Liver (tissue), 3 donors: ENCODE results near the gene MYO9A.

Experiments
- EGR1 ChIP-seq, 2 donors: IDR thresholded peaks; 2 replicates each; pipeline ENCODE4 v1.6.1; 2016 to 2018; ENCODE audit warnings: antibody characterized with exemption in 2 of 2, low read depth in 2 of 2
- FOXA1 ChIP-seq: IDR thresholded peaks from 2 replicates; pipeline ENCODE4 v1.6.1; 2016; ENCODE audit warnings: antibody characterized with exemption
- HNF4A ChIP-seq, 2 donors: conservative IDR thresholded peaks; 2 replicates each; pipeline ENCODE4 v1.6.1; 2016; ENCODE audit warnings: antibody characterized with exemption in 2 of 2, mild to moderate bottlenecking in 2 of 2
- HNF4G ChIP-seq: IDR thresholded peaks from 2 replicates; pipeline ENCODE4 v1.6.1; 2016; ENCODE audit warnings: antibody characterized with exemption
- JUND ChIP-seq, 2 donors: IDR thresholded peaks; 2 replicates each; pipeline ENCODE4 v1.6.1; 2016; ENCODE audit warnings: antibody characterized with exemption in 2 of 2
- RAD21 ChIP-seq, 2 donors: IDR thresholded peaks; 2 replicates each; pipeline ENCODE4 v1.6.1; 2016; ENCODE audit warnings: antibody characterized with exemption in 2 of 2, mild to moderate bottlenecking in 2 of 2
- SP1 ChIP-seq: IDR thresholded peaks from 2 replicates; pipeline ENCODE4 v1.6.1; 2018; ENCODE audit warnings: antibody characterized with exemption, mild to moderate bottlenecking
- TAF1 ChIP-seq: conservative IDR thresholded peaks from 2 replicates; pipeline ENCODE4 v1.6.1; 2016; ENCODE audit warnings: antibody characterized with exemption, mild to moderate bottlenecking
- YY1 ChIP-seq: IDR thresholded peaks from 2 replicates; pipeline ENCODE4 v1.6.1; 2016; ENCODE audit warnings: antibody characterized with exemption, mild to moderate bottlenecking
- TF ChIP-seq, protein P1 (sequence below): IDR thresholded peaks from 2 replicates; pipeline ENCODE4 v1.6.1; 2016; ENCODE audit warnings: antibody characterized with exemption, mild to moderate bottlenecking
- TF ChIP-seq, protein P2 (sequence below): fragments of 150-350 bp; IDR thresholded peaks from 2 replicates; pipeline ENCODE4 v1.5.1; 2017; ENCODE audit warnings: improper control_type of control experiment, low read depth, low read length; ENCODE audit not compliant: missing input control
- TF ChIP-seq, protein P3 (sequence below): IDR thresholded peaks from 2 replicates; pipeline ENCODE4 v1.6.1; 2016; ENCODE audit warnings: antibody characterized with exemption
- donor health status: healthy.
- donor health status: healthy.

DNA sequence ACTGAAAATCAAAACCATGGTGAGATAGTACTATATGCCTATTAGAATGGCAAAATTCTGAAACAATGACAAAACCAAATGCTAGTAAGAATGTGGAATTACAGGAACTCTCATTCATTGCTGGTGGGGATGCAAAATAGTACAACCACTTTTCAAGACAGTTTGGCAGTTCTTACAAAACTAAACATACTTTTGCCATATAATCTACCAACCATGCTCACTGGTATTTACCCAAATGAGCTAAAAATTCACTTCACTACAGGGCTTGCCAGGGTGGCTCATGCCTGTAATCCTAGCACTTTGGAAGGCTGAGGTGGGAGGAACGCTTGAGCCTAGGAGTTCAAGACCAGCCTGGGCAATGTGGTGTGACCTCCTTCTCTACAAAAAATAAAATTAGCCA lies 40.0 kb downstream of the MYO9A start:
- TF ChIP-seq TAF1 = no peak
- TF ChIP-seq, protein P1, sequence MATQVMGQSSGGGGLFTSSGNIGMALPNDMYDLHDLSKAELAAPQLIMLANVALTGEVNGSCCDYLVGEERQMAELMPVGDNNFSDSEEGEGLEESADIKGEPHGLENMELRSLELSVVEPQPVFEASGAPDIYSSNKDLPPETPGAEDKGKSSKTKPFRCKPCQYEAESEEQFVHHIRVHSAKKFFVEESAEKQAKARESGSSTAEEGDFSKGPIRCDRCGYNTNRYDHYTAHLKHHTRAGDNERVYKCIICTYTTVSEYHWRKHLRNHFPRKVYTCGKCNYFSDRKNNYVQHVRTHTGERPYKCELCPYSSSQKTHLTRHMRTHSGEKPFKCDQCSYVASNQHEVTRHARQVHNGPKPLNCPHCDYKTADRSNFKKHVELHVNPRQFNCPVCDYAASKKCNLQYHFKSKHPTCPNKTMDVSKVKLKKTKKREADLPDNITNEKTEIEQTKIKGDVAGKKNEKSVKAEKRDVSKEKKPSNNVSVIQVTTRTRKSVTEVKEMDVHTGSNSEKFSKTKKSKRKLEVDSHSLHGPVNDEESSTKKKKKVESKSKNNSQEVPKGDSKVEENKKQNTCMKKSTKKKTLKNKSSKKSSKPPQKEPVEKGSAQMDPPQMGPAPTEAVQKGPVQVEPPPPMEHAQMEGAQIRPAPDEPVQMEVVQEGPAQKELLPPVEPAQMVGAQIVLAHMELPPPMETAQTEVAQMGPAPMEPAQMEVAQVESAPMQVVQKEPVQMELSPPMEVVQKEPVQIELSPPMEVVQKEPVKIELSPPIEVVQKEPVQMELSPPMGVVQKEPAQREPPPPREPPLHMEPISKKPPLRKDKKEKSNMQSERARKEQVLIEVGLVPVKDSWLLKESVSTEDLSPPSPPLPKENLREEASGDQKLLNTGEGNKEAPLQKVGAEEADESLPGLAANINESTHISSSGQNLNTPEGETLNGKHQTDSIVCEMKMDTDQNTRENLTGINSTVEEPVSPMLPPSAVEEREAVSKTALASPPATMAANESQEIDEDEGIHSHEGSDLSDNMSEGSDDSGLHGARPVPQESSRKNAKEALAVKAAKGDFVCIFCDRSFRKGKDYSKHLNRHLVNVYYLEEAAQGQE = no peak
- TF ChIP-seq, protein P2, sequence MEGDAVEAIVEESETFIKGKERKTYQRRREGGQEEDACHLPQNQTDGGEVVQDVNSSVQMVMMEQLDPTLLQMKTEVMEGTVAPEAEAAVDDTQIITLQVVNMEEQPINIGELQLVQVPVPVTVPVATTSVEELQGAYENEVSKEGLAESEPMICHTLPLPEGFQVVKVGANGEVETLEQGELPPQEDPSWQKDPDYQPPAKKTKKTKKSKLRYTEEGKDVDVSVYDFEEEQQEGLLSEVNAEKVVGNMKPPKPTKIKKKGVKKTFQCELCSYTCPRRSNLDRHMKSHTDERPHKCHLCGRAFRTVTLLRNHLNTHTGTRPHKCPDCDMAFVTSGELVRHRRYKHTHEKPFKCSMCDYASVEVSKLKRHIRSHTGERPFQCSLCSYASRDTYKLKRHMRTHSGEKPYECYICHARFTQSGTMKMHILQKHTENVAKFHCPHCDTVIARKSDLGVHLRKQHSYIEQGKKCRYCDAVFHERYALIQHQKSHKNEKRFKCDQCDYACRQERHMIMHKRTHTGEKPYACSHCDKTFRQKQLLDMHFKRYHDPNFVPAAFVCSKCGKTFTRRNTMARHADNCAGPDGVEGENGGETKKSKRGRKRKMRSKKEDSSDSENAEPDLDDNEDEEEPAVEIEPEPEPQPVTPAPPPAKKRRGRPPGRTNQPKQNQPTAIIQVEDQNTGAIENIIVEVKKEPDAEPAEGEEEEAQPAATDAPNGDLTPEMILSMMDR = no peak
- no peak for TF ChIP-seq YY1
- no peak for TF ChIP-seq FOXA1
- TF ChIP-seq, protein P3, sequence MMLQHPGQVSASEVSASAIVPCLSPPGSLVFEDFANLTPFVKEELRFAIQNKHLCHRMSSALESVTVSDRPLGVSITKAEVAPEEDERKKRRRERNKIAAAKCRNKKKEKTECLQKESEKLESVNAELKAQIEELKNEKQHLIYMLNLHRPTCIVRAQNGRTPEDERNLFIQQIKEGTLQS = no peak
- no peak for TF ChIP-seq SP1
- TF ChIP-seq RAD21 (IDR thresholded peaks at IDR 0.05) = no peak
- TF ChIP-seq EGR1 (IDR thresholded peaks at IDR 0.05; ENCODE audit: low read depth in 2 of 2) = no peak
- TF ChIP-seq HNF4G = no peak
- no peak for TF ChIP-seq JUND (IDR thresholded peaks at IDR 0.05)
- no peak for TF ChIP-seq HNF4A (conservative IDR thresholded peaks at IDR 0.05)
